ENCODE data around the gene TNS4.

The TNS4 gene

GRCh38 chr17:40458851-40459482, 42.5 kb downstream of the TNS4 start:
- DNase-seq (ENCODE audit: low spot score) = no peak
- TF ChIP-seq CTCF (IDR thresholded peaks at IDR 0.05; ENCODE audit: borderline replicate concordance, control extremely low read depth, extremely low read depth, insufficient read depth, missing control alignments) = no peak
- in situ Hi-C loops (cut with MboI; ENCODE audit: low sequenced_read_pairs, unreplicated experiment) = no loop called here

GRCh38 chr17:40457964-40458791, 43.2 kb downstream of the TNS4 start:
- no peak for DNase-seq (ENCODE audit: low spot score)
- no peak for TF ChIP-seq CTCF (IDR thresholded peaks at IDR 0.05; ENCODE audit: borderline replicate concordance, control extremely low read depth, extremely low read depth, insufficient read depth, missing control alignments)
- in situ Hi-C loops (cut with MboI; ENCODE audit: low sequenced_read_pairs, unreplicated experiment) = no loop called here

- in situ Hi-C loops (cut with MboI; ENCODE audit: low sequenced_read_pairs, unreplicated experiment) = no loop called here
- no peak for TF ChIP-seq CTCF (IDR thresholded peaks at IDR 0.05; ENCODE audit: borderline replicate concordance, control extremely low read depth, extremely low read depth, insufficient read depth, missing control alignments)
- no peak for DNase-seq (ENCODE audit: low spot score)
Measured at GRCh38 chr17:40457369-40457768, 44.1 kb downstream of the TNS4 start.

- no peak for TF ChIP-seq CTCF (IDR thresholded peaks at IDR 0.05; ENCODE audit: borderline replicate concordance, control extremely low read depth, extremely low read depth, insufficient read depth, missing control alignments)
- DNase-seq (ENCODE audit: low spot score) = no peak
- in situ Hi-C loops (cut with MboI; ENCODE audit: low sequenced_read_pairs, unreplicated experiment) = no loop called here
Measured at GRCh38 chr17:40456396-40456951, 44.9 kb downstream of the TNS4 start.

- TF ChIP-seq CTCF (IDR thresholded peaks at IDR 0.05; ENCODE audit: borderline replicate concordance, control extremely low read depth, extremely low read depth, insufficient read depth, missing control alignments) = no peak
- in situ Hi-C loops (cut with MboI; ENCODE audit: low sequenced_read_pairs, unreplicated experiment) = no loop called here
Measured at GRCh38 chr17:40454613-40454995, 46.8 kb downstream of the TNS4 start.

GRCh38 chr17:40453881-40454612, 47.4 kb downstream of the TNS4 start:
- no peak for DNase-seq (ENCODE audit: low spot score)
- no peak for TF ChIP-seq CTCF (IDR thresholded peaks at IDR 0.05; ENCODE audit: borderline replicate concordance, control extremely low read depth, extremely low read depth, insufficient read depth, missing control alignments)
- in situ Hi-C loops (cut with MboI; ENCODE audit: low sequenced_read_pairs, unreplicated experiment) = no loop called here

More at GRCh38 chr17:40454613-40454995, 46.8 kb downstream of the TNS4 start:
- DNase-seq (ENCODE audit: low spot score) = no peak
